Choroid plexus epithelial cell (primary cell): ENCODE data around the gene RHOC.

Experiments used
- DNase-seq: peaks from one replicate; pipeline ENCODE4 v3.0.0-alpha.2; 2010; ENCODE audit warnings: low read depth
- H3K4me3 ChIP-seq: 2 replicates; pipeline ENCODE4 v1.5.1; 2011; ENCODE audit warnings: low read depth, mild to moderate bottlenecking, control low read depth, low read length, moderate library complexity
- TF ChIP-seq, protein P1 (sequence below): conservative IDR thresholded peaks from 2 replicates; pipeline ENCODE4 v1.5.1; 2011; ENCODE audit warnings: low read depth, mild to moderate bottlenecking, control low read depth, inconsistent platforms, low read length, moderate library complexity

The RHOC gene

DNA sequence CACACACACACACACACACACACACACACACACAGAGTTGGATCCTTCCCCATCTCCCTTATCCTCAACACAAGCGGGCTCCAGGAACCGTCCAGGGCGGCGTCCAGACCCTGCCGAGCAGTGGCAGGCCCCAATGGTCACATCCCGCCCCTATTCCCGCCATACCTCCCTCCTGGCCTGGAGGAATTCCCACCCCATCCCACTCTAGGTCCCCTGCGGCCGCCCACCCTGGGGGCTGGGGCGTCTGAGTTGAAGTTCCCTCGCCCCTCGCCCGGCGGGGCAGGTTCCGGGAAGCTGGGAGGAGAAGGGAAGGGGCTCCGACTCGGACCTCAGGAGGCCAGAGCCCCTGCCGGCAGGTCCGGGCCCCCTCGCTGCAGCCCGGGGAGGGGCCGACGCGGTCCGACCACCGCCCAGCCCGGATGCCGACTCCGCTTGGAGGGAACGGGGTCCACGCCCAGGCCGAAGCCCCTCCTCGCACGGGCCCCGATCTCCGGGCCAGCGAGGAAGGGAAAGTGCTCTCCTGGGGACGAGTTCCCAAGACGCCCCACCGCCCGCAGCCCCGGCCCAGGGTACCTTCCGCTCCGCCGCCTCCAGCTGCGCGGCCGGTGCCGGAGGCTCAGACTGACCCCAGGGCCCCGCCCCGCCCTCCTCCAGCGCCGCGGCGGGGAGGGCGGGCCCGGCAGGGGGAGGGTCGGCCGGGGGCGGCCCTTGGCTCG, at the start of gene RHOC:
RHOC (minus strand) TSS at position 623 of the 716 bp plus-strand sequence. CDS start 3,328 bp downstream, outside the sequence.
- DNase-seq: peak; percentile 65
- H3K4me3 ChIP-seq: peak within 1 kb of the TSS; percentile 90
- TF ChIP-seq, protein P1, sequence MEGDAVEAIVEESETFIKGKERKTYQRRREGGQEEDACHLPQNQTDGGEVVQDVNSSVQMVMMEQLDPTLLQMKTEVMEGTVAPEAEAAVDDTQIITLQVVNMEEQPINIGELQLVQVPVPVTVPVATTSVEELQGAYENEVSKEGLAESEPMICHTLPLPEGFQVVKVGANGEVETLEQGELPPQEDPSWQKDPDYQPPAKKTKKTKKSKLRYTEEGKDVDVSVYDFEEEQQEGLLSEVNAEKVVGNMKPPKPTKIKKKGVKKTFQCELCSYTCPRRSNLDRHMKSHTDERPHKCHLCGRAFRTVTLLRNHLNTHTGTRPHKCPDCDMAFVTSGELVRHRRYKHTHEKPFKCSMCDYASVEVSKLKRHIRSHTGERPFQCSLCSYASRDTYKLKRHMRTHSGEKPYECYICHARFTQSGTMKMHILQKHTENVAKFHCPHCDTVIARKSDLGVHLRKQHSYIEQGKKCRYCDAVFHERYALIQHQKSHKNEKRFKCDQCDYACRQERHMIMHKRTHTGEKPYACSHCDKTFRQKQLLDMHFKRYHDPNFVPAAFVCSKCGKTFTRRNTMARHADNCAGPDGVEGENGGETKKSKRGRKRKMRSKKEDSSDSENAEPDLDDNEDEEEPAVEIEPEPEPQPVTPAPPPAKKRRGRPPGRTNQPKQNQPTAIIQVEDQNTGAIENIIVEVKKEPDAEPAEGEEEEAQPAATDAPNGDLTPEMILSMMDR: no peak

DNA sequence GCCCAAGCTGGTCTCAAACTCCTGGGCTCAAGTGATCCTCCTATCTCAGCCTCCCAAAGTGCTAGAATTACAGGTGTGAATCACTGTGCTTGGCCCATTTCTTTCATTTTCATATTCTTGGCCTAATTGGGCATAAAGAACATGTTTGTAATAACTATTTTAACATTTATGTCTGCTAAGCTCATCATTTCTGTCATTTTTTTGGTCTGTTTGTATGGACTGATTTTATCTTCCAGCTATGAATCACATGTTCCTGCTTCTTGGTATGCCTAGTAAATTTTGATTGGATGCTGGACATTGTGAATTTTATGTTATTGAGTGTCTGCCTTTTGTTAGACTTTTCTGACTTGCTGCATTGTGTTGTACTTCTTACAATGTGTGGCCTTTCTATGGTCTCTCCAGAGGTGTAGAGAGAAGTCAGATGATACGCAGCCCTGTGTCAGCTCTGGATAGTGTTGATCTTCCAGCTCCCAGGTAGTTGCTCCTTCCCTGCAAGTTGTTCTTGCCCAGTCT, 47.2 kb upstream of the RHOC start:
- no peak for DNase-seq
- H3K4me3 ChIP-seq: no peak overlapping the region
- TF ChIP-seq, protein P1: no peak

DNA sequence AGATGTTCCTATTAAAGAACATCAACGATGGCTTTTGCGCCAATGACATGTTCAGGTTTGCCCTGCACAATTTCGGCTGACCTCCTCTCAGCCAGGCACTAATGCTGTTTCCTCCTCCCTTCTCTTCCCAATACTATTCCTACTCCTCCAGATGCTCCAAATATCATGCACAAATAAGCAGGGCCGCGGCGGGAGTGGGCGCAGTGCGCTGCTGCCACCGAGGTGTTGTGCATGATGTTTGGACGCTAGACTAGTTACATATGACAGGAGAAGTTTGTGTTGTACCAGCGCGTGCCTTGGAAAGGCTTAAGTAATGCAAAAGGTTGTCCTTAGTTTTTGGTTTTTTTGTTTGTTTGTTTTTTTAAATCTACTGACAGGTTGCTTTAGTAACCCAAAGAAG, 41.5 kb upstream of the RHOC start:
- H3K4me3 ChIP-seq: no peak overlapping the region
- DNase-seq: no peak
- TF ChIP-seq, protein P1: no peak

DNA sequence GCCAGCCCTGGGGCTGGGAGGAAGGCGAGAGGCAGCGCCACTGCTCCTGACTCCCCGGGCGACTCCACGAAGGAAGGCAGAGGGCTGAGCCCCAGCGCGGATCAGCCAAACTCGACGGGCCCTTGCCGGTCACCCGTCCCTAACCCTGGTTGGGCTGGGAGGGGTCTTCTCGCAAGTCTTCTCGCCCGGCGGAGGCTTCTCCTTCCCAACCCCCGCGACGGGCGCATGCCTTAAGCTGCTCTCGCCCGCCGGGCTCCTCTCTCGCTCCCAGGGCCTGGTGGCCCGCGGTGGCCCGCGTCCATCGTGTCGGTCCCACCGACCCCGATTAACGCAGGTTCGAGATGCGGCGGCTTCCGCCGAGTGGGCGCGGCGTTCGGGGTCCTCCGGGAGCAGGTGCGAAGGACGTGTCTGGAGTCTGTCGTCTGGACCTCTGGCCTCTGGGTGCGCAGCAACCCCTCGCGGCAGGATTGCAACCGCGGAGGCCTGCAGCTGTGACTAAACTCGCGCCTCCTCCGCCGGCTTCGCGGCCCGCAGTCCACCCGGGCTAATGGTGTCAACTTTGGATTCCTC, 37.2 kb upstream of the RHOC start:
- peak overlapping the region; percentile 46 for H3K4me3 ChIP-seq
- TF ChIP-seq, protein P1: peak; percentile 65

DNA sequence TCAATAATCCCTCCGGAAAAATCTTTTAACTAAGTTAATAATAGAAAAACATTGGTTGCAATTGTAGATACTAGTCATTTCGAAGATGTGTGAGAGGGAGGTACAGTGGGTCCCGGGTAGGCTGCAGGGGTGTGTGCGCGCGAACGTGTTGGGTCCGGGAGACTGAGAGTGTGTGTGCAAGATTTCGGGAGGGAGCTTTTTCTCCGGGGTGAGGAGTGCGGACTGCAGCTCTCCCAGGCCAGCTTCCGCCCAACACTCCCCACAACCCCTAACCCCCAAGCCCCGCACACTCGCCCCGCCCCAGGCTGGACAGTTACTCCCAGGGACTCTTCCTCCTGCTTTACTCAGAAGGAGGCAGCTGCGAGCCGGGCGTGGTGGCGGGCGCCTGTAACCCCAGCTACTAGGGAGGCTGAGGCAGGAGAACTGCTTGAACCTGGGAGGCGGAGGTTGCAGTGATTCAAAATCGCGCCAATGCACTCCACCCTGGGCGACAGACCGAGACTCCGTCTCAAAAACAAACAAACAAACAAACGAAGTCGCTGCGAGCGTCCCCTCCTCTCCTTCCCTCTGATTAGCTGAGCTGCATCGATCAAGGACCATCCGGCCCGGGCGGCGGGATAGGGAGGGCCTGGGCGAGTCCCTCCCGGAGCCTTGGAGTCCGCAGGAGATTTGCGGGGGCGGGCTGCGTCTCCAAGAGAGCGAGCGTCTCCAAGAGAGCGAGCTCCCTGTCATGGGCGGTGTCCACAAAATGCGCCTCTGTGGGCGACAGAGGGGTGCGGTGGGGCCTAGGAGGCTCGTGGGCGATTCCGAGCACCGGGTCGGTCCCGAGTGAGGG, 36.5 kb upstream of the RHOC start:
- DNase-seq: peak; percentile 19
- peak overlapping the region; percentile 46 for H3K4me3 ChIP-seq
- TF ChIP-seq, protein P1: no peak

More for the DNA sequence above, 37.2 kb upstream of the RHOC start:
- peak; percentile 53 for DNase-seq

DNA sequence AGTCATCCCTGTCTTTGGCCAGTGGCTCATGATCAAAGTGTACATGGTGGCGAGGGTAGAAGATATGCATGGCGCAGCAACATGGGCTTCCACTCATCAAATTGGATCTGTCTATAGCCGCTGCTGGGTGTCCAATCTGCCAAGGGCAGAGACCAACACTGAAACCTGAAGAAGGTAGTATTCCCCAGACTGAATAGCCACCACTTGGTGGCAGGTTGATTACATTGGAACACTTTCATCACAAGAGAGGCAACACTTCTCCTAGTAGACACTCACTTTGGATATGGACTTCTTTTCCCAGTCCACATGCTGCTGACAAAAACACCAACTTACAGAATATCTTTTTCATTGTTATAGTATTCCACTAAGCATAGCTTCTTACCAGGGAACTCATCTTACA, 30.6 kb upstream of the RHOC start:
- TF ChIP-seq, protein P1: no peak
- H3K4me3 ChIP-seq: no peak overlapping the region
- DNase-seq: no peak
